Fibroblast of skin of scalp (primary cell): Measurements from ENCODE around the gene SMYD5.

ENCODE experiments used
- DNase-seq: peaks from one replicate; pipeline ENCODE4 v3.0.0-alpha.2; 2013

SMYD5 gene

DNA sequence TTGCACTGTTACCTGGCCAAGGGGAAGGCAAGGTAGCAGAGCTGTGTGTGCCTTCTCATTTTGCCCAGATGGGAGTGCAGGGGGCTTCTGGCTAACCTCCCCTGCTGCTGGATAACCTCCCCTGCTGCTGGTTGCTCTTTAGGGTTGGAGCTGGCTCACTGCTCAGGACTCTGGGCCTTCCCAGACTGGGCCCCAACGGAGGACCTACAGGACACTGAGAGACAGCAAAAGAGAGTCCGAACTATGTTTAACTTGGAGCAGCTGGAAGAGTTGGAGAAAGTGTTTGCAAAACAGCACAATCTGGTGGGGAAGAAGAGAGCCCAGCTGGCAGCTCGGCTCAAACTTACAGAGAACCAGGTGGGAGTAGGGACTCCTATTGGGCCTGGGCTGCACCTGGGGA is 5.8 kb upstream of the SMYD5 start:
- DNase-seq = no peak

DNA sequence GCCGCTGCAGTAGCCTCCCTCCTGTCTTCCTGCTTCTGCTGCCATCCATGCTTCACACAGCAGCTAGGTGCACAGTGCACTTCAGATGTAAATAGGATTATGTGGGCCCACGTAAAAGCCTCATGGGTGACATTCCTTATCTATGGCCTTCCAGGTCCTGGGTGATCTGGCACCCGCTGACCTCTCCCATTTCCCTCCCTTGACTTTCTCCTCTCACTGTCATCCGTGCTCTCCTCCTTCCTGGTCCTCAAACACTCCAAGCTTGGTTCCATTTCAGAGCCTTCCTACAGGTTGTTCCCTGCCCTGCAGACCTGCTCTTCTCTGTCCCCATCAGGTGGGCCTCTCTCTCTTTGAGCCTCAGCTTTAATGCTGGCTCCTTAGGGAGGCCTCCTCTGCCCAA is 4.0 kb upstream of the SMYD5 start:
- DNase-seq = no peak

DNA sequence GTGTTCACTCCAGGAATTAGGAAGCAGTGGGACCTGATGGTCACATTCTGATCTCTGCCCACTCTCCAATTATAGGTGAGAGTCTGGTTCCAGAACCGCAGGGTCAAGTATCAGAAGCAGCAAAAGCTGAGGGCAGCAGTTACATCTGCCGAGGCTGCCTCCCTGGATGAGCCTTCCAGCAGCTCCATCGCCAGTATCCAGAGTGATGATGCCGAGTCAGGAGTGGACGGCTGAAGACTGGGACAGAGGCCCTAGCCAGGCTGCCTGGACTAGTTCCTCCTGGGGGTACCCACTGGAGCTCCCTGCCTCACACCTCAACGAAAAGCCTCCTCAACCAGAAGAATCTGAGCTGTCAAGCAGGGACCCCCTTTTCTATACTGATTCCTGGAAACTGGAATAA is 3.3 kb upstream of the SMYD5 start:
- DNase-seq = no peak

DNA sequence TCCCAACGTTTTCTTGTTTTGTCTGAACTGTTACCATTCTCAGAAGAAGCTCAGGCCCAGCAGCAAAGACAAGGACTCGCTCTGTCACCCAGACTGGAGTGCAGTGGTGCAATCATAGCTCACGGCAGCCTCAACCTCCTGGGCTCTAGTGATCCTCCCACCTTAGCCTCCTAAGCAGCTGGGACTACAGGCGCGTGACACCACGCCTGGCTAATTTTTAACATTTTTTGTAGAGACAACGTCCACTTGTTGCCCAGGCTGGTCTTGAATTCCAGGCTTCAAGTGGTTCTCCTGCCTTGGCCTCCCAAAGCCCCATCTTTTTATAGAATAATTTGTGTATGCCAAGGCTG is 2.0 kb upstream of the SMYD5 start:
- DNase-seq = no peak

DNA sequence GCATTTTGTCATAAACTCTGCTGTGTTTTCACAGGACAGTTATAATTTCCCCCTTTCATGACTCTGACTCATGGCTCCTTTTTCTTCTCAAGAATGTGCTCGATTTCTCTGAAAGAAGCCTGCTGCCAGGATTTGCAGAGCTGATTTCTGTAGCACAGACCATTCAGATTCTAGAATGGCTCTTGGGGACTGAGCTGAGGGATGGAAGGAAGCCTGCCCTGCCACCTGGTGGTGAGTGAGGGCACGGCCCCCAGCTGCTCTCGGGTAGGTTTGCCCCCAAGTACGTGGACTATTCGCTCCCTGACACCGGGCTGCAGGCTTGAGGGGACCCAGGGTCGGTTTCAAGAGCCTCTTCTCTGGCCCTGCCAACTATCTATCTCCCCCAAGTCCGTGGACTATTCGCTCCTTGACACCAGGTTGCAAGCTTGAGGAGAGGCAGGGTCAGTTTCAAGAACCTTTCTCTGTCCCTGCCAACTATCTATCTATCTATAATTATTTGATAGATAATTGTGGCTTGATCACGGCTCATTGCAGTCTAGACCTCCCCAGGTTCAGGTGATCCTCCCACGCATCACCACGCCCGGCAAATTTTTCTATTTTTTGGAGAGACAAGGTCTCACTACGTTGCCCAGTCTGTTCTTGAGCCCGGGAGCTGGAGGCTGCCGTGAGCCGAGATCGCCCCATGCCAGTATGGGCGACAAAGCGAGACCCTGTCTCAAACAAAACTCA is 1.4 kb upstream of the SMYD5 start:
- peak; percentile 87 for DNase-seq

DNA sequence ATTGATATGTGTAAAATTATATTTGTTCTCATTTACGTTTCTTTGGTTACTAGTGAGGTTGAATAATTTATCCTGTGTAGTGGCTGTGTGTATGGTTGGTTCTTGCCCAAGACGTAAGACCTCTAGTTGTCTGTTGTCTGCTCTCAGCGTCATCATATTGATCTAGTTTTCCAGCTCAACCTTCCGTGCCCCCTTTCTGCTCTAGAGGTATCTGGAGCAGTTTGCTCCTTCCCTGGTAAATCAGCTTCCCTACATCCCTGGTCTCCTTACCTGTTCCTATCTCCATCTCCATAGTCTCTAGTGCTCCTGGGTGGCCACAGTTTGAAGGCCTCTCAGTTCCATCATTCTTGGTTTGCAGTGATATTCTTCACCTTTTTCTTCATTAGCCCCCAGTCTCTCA is 1.2 kb downstream of the SMYD5 start:
- DNase-seq = no peak

DNA sequence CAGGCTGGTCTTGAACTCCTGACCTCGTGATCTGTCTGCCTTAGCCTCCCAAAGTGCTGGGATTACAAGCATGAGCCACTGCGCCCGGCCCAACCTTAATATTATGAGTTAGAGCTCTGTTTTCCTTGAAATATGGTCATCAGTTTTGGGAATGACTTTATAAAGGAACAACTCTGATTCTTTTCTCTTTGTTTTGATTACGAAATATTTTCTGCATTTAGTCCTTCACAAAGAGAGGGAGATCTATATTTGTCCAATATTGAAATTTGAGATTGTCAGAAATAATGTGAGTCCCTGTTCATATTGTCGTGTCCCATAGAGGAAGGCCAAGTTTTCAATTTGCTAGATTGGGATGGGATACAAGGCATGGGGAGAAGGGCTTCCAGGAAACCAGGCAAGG is 3.1 kb downstream of the SMYD5 start:
- DNase-seq = no peak

DNA sequence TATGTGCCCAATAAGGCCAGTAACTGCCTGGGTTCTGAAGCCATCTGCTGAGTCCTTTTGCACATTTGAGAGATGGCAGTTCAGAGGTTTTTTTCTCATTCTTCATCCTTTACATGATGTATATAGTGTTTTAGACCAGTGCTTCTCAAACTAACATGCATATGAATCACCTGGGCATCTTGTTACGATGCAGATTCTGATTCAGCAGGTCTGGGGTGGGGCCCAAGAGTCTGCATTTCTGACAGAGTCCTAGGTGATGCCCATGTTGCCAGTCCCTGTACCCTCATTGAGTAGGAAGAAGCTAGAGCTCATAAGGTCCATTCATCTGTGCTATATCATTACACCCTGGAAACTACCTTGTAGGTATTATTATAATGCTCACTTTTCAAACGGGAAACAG is 3.8 kb downstream of the SMYD5 start:
- DNase-seq = no peak

DNA sequence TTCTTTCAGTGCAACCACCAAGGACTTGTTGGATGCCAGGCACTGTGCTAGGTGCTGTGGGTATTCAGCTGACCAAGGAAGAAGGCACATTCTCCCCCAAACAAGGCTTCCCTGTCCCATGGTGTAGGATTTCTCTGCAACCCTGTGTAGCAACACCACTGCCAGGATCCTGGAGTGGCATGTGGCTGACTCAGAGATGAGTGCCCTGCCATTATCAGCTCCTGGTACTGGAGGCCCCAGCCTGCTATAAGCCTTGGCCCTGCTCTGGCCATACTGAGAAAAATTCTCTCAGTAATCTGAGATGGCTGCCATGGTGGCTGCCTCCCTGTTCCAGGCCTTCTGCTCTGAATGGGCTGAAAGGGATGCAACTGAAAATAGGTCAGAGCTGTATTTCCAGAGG is 4.3 kb downstream of the SMYD5 start:
- DNase-seq = no peak

DNA sequence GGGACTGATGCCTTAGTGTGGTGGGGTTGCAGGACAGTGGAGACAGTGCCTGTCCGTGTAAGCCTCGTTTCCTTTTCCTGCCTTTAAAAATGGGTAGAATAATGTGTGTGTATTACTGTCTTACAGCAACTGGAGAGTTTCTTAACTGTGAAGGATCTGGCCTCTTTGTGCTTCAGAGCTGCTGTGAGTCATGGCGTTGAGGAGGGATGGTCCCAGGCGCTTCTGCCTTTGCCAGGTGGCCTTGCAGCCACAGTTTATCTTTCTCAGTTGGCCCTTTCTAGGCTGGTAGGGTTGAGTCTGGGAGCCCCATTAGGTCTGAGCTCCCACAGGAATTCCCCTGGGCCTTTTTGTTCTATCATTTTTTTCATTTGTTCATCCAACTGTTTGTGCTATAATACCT is 9.8 kb downstream of the SMYD5 start:
- no peak for DNase-seq

DNA sequence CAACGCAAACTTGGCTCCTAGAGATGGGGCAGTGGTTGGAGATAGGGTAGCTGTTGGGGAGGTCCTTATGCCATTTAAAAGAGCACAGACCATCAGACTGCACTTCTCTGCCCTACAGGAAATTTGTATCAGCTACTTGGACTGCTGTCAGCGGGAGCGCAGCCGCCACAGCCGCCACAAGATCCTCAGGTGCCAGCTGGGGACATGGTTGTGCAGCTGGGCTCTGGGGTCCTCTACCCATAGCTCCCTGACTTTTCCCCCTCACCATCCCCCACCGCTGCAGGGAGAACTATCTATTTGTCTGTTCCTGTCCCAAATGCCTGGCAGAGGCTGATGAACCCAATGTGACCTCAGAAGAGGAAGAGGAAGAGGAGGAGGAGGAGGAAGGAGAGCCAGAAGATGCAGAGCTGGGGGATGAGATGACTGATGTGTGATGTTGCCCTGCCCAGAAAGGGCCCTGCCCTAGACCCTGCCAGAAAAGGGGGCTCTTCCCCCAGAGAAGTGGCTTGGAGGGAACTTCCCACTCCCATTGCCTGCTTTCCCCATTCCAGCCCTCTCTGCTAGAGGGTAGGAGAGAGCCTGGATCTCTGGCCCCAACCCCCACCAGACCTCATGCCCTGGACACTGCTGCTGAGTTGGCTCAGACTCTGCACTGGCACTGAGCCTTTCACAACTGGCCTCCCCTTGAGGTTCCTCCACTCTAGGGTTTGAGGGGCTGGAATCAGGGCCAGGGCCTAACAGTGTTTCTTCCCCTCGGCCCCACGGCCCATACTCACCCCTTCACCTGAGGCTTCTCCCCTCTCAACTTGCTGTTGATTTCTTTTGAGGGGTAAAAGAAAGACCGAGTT is 11.7 kb downstream of the SMYD5 start:
- DNase-seq = no peak

DNA sequence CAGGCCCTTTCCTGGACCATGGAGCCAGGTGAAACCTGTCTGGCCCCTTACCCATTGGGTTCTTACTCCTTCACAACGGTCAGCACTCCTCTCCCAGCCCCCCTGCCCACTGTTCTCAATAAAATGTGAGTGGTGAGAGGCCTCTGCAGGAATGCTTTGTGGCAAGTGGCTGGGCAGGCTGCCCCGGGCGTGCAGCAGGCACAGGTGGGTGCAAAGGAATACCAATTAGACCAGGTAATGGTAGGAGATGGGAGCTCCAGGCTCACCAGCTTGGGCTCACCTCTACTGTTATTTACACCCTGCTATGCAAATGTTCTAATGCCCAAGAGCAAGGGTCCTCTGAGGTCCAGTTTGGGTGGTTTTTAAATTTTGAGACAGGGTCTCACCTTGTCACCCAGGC is 13.0 kb downstream of the SMYD5 start:
- DNase-seq = no peak

DNA sequence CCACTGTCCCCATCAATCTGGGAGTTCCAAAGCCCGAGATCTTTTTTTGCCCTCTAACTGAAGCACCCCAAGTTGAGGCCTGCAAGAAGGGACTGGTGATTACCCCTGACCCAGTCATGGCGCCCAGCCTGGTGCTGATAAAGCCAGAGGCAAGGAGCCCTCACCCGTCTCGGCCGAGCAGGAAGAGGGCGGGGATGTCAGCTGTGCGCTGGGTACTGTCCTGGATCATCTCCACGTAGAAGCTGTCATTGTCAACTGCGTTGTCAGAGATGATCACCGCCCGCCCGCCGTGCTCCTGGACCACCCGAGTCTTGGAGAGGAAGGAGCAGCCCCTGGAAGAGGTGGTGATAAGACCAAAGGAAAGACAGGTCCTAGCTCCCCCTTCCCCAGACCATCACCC is 14.6 kb downstream of the SMYD5 start:
- no peak for DNase-seq

DNA sequence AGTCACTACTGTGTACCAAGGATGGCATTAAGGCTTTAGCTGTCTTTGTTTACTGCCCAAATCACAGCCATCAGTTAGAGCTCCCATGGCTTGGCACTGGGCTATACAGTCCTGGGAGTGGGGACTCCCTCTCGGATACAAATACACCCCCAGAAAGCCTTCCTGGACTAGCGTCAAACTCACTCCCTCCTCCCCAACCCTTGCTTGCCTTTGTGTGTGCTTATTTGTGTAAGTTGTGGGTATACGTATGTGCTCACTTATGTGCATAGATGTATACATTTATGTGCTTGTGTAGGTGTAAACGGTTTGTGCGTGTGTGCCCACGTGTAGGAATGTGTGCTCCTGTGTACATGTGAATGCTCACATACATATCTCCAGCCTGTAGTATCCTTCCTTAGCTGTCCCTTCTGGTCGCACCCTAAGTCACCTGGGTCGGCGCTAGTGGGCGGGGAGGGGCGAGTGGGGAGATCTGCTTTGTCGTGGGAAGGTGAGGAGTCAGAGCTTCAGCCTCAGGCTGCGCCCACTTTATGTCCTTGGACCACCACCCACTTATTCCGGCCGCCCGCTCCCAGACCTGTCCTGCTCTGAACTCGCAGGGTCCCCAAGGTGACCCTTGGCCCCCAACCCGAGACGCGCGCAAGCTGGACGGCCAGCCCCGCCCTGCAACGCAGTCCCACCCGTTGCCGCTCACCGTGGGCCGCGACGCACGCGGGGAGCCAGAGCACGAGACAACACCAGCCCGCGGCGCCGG is 18.5 kb downstream of the SMYD5 start:
- DNase-seq = no peak

DNA sequence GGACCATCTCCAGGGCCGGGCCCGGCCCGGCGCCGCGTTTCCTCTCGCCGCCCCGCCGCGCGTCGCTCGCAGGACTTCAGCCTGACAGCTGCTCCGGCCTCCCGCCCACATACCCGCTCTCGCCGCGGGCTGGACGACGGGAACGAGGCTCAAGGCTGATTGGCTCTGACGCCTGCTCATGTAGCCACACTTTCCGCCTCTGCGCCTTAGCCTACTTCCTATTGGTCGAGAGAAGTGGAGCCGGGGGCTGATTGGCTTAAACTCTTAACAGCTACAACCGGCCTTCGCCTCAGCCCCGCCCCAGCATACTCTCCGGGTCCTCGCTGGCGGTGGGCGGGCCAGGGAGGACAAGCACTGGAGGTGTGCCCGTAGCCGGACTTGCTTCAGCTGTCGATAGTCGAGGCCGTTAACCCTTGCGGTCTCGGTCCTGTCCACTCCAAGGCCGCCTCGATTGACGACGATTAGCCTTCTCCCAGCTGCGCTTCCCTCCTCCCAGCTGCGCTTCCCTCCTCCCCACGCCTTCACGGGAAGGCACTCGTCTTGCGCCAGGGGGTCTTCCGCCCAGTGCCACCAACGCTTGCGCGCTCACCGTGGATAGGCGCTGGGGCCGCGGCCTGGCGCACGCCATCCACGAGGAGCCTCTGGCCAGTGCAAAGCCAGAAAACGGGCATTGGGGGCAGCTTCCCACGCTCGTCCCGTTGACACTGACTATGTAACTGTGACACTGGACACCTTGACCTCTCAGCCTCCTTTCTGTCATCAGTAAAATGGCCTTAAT is 19.3 kb downstream of the SMYD5 start, which contains the start of gene PRADC1:
PRADC1 (minus strand) TSS at position 86 of the 778 bp plus-strand sequence; CDS start at position 7, 79 bp downstream.
- DNase-seq = peak; percentile 99

DNA sequence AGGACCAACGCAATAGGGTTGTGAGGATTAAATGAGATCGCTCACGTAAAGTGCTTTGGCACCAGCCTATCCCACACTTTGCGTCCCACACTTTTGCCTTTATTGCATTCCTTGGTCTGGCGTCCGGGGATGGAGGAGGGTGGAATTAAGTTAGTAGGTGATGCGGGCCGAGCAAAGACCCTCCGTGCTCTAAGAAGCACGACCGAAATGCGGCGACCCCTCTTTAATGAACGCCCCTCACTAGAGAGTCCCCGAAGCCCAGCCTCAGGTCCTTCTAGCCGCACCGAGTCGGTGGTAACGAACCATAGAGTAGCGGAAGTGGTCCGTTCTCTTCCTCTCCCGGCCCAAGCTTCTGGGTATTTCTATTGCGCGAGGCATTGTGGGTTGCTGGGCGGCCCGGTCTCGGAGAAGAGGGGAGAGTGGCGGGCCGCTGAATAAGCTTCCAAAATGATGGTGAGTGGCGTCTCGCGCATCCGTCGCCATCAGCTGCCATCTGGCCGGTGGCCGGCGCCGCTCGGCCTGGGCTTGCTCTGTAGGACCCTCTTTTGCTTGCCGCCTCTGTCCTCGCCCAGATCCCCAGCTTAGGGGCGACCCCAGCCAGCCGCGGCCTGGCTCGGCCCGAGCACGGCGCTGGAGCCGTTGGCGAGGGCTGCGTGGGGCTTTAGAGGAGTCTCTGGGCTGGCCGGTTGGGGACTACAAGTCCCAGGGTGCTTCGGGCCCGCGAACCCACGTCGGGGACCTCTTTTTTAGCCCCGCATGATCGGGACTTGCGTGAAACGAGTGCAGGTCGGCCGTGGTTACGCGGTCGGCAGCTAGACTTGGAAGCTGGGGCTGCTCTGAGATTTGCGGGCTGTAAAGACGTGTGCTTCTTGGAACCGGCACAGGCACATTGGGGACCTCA is 20.1 kb downstream of the SMYD5 start, which contains the start of gene CCT7:
CCT7 (plus strand) TSS at position 377 of the 901 bp plus-strand sequence; CDS start at position 448, 71 bp downstream.
- peak; percentile 92 for DNase-seq

DNA sequence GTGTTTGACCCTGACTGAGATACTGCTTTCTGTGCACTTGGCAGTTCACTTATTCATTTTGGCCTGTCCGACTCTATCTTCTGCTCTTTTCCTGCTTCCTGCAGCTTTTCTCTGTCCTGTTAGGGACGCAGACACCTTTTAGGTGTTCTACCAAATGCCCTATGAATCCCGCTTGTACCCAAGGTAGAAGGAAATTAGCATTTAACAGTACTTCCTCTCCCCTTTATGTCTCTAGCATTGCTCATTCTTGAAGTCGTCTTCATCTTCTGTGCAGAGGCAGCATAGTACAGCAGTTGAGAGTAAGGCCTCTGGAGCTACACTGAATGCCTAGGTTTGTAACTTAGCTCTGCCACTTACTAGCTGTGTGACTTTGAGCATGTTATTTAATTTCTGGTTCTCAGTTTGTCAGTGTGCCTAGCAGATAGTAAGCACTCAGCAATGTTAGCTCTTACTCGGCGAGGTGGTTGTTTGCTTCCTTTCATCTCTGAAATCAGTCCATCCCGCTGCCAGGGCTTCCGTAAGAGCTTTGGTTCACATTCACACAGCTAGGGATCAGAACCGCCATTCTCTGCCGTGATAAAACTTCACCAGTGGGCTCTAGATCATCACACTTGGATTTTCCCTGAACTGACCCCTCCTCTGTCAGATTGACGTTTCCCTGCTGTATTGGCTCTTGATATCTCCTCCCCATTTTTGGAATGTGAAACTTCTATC is 21.4 kb downstream of the SMYD5 start:
- DNase-seq = no peak

DNA sequence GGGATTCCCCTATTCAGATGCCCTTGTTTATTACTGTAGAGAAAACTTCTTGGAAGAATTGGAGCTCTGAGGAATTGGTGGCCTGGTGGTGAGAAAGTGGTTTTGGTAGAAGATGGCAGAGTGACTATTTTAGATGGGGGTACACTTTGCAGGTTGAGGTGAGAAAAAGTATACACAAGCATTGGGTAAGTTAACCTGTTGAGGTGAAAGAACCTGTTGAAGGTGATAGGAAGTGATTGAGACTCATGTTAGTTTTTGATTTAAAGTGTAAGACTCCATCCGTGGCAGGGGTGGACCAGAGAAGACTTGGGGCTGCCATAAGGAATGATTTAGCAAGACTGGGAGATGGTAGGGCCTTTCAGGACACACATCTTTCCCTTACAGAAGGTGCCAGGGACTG is 23.1 kb downstream of the SMYD5 start:
- DNase-seq = no peak

DNA sequence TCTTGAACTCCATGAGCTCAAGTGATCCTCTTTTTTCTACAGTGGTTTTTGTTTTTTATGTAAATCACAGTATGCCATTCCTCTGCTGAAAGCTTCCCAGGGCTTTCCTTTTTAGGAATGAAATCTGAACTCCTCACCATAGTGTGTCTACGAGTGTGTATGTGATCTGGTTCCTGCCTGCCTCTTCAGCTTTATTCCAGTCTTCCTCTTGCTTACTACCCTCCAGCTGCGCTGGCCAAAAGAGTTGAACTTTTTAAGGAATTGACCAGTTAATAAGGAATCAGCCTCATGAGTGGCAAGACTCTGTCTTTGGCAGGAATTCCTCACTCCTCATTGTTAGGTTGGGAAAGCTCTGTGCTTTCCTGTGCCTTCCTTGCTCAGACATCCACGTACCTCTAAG is 24.1 kb downstream of the SMYD5 start:
- no peak for DNase-seq

DNA sequence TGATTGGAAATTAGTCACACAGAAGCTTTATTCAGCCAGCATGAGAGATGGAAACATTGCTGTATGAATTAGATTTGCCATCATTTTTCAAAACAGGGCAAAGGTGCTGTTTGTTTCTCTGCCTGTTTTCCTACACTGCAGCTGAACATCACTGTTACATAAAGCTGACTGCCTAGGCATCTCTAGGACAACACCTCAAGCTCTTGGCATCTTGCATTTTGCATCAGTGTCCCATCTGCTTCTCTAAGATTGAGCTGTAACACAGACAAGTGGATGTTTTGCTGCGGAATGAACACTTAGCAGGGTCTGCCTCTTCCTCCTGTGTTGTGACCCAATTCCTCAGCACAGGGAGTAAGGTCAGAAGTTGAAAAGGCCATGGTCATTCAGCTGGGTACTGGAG is 24.9 kb downstream of the SMYD5 start:
- no peak for DNase-seq

DNA sequence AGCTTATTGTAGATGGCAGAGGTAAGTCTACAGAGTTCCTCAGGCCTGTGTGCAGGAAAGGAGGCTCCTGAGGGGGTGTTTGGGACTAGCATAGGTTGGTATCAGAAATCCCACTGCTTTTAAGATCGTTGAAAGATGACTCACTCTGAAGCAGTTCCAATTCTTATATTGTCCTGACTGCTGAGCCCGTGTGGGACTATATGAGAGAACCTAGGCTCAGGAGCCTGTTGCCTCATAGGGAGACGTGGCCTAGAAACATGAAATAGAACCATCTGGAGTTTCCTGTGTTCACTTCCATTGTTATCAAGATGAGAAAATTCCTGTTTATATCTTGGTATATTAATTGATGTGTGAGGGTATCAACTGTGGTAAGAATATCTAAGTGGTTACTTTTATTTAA is 25.7 kb downstream of the SMYD5 start:
- DNase-seq = no peak
